OCI-LY1 (cell line): ENCODE results near the gene DYNLRB1.

Experiments
- EZH2 ChIP-seq: fragments of 200-600 bp; sonication (generic), shearing (Covaris generic); IDR thresholded peaks from 2 replicates; pipeline ENCODE4 v1.8.0; 2017; ENCODE audit warnings: borderline replicate concordance, mixed run types, mild to moderate bottlenecking, antibody characterized with exemption, low read length, moderate library complexity, mixed read lengths
- TF ChIP-seq, protein P1 (sequence below): fragments of 200-600 bp; sonication (generic), shearing (Covaris generic); IDR thresholded peaks from 2 replicates; pipeline ENCODE4 v1.5.1; 2017; ENCODE audit warnings: mild to moderate bottlenecking, antibody characterized with exemption, low read length, moderate library complexity, mixed read lengths

DNA sequence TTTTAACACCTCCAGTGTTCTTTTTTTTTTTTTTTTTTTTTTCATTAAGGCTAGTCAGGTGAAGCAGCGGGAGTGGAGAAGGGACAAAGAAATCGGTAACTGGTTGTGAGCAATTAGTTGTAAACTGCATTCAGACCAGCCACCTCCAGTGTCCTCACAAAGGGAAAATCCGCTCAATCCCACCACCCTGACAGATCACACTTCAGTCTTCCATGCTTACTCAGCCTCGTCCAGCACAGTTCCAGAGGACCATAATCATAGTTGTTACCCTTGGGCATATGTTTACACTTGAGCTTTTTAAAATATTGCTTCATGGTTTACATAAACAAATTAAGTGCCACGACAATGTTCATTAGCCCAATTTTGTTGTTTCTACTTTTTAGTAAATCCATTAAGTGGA is 10.2 kb downstream of the DYNLRB1 start:
- no peak for TF ChIP-seq EZH2
- TF ChIP-seq, protein P1, sequence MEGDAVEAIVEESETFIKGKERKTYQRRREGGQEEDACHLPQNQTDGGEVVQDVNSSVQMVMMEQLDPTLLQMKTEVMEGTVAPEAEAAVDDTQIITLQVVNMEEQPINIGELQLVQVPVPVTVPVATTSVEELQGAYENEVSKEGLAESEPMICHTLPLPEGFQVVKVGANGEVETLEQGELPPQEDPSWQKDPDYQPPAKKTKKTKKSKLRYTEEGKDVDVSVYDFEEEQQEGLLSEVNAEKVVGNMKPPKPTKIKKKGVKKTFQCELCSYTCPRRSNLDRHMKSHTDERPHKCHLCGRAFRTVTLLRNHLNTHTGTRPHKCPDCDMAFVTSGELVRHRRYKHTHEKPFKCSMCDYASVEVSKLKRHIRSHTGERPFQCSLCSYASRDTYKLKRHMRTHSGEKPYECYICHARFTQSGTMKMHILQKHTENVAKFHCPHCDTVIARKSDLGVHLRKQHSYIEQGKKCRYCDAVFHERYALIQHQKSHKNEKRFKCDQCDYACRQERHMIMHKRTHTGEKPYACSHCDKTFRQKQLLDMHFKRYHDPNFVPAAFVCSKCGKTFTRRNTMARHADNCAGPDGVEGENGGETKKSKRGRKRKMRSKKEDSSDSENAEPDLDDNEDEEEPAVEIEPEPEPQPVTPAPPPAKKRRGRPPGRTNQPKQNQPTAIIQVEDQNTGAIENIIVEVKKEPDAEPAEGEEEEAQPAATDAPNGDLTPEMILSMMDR, result no peak
